T follicular helper cell (primary cell): ENCODE data around the gene LRRC4C.

Experiments used
- DNase-seq: peaks from one replicate; pipeline ENCODE4 v3.0.0-alpha.2; 2020; ENCODE audit warnings: low read depth
- total RNA-seq, 2 experiments: gene quantifications; one replicate each; lab custom pipeline; 2026; lab: John Stamatoyannopoulos, UW

The LRRC4C gene
- 0 reads per million in 2 experiments for total RNA-seq

GRCh38 chr11:41459465-41460401, at the start of gene LRRC4C:
Gene LRRC4C (minus strand): TSS chr11:41459652.
- no peak for DNase-seq

- no peak for DNase-seq
Measured at GRCh38 chr11:41508121-41508520, 48.7 kb upstream of the LRRC4C start.

GRCh38 chr11:41499429-41499828, 40.0 kb upstream of the LRRC4C start:
- no peak for DNase-seq

GRCh38 chr11:41498726-41499125, 39.3 kb upstream of the LRRC4C start:
- no peak for DNase-seq

- DNase-seq, result no peak
Measured at GRCh38 chr11:41497974-41498373, 38.5 kb upstream of the LRRC4C start.

- DNase-seq, result no peak
Measured at GRCh38 chr11:41494716-41495115, 35.3 kb upstream of the LRRC4C start.

GRCh38 chr11:41486424-41486823, 27.0 kb upstream of the LRRC4C start:
- no peak for DNase-seq

GRCh38 chr11:41483956-41484355, 24.5 kb upstream of the LRRC4C start:
- DNase-seq, result no peak

GRCh38 chr11:41479179-41479578, 19.7 kb upstream of the LRRC4C start:
- DNase-seq, result no peak

GRCh38 chr11:41461057-41461681, 1.7 kb upstream of the LRRC4C start:
- no peak for DNase-seq

GRCh38 chr11:41458641-41459040, 811 bp downstream of the LRRC4C start:
- no peak for DNase-seq

GRCh38 chr11:41458154-41458553, 1.3 kb downstream of the LRRC4C start:
- no peak for DNase-seq

GRCh38 chr11:41457216-41458014, 2.0 kb downstream of the LRRC4C start:
- no peak for DNase-seq

GRCh38 chr11:41456269-41456668, 3.2 kb downstream of the LRRC4C start:
- DNase-seq, result no peak

GRCh38 chr11:41451011-41451410, 8.4 kb downstream of the LRRC4C start:
- DNase-seq, result no peak

- DNase-seq, result no peak
Measured at GRCh38 chr11:41449483-41450050, 9.9 kb downstream of the LRRC4C start.

- DNase-seq, result no peak
Measured at GRCh38 chr11:41446566-41446965, 12.9 kb downstream of the LRRC4C start.

- DNase-seq, result no peak
Measured at GRCh38 chr11:41446107-41446506, 13.3 kb downstream of the LRRC4C start.

GRCh38 chr11:41437006-41437490, 22.4 kb downstream of the LRRC4C start:
- DNase-seq, result no peak

- no peak for DNase-seq
Measured at GRCh38 chr11:41435531-41435930, 23.9 kb downstream of the LRRC4C start.

- DNase-seq, result no peak
Measured at GRCh38 chr11:41431784-41432183, 27.7 kb downstream of the LRRC4C start.

GRCh38 chr11:41419901-41420300, 39.6 kb downstream of the LRRC4C start:
- DNase-seq, result no peak
